GM21367 (cell line): ENCODE measurements around the gene FBXO11.

Experiments used
- ATAC-seq: cut with Tn5 transposase; IDR thresholded peaks from one replicate; pipeline ENCODE4 v1.9.1; 2021; ENCODE audit not compliant: unreplicated experiment

Gene FBXO11

DNA sequence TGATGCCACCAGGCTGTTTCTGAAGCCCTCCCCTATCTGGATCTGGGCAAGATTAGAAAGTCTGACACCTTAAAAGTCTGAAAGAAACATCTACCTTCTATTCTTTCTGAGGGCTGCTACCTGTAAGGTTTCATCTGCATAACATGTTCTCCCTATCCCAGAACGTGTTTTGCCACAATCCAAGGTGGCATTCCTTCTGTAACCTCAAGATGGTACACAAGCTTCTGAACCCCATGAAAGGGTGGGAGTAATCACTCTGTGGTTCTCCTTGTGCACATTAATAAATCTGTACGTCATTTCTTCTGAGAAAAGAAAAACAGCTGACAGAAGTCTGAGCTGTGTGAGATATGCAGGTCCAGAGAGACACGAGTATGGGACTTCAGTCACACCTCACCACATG is 165.2 kb downstream of the FBXO11 start:
- ATAC-seq = no peak
